ENCODE results near the gene SLC6A2. TPM values are rescaled to one million over a fixed set of nuclear protein-coding genes. Genes with fewer than 3 reads are reported as not detected.

The SLC6A2 gene
- total RNA-seq, 6 experiments from 2014 or later: 0.37 to 2.9 (median 0.37) TPM; not detected in 3

DNA sequence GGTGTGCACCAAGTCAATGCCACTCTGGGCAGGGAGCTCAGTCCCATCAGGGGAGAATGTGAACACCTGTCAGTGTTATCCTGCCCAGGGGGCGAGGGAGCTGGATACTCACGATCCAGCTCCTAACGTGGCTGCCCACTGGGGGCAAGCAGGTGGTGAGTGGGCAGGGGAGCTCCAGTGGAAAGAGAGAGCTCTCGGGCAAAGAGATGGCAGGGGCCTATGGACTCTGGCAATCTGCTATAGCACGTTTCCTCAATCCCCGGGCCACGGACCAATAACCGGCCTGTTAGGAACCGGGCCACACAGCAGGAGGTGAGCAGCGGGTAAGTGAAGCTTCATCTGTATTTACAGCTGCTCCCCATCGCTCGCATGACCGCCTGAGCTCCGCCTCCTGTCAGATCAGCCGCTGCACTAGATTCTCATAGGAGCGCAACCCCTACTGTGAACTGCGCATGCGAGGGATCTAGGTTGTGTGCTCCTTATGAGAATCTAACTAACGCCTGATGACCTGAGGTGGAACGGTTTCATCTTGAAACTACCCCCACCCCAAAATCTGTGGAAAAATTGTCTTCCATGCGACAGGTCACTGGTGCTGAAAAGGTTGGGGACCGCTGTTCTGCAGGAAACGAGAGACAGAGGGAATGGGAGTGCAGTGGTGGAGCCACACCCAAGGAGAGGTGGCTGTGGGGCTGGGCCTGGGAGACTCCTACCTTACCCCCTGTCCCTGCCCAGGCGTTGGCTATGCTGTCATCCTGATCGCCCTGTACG lies 15.6 kb downstream of the SLC6A2 start:
- no peaks in the 10 kb centered on the region for H3K4me1 ChIP-seq
- no peaks in the 10 kb centered on the region for H3K36me3 ChIP-seq
- WGBS (ENCODE audit: insufficient coverage, low coverage, low lambda C conversion rate, missing lambda C conversion rate): 82% methylated on average over 7 of the region's 26 CpGs
- no peaks in the 10 kb centered on the region for H3K27me3 ChIP-seq
- H3K27ac ChIP-seq: no peak overlapping the region
- DNase-seq (no peak), ATAC-seq (peak in 1 of 4 donors; percentile 11)
- no peaks in the 10 kb centered on the region for H3K9me3 ChIP-seq
- H3K4me3 ChIP-seq: no peak overlapping the region
- no peak for TF ChIP-seq POLR2A (IDR thresholded peaks at IDR 0.05)
- TF ChIP-seq, protein P1, sequence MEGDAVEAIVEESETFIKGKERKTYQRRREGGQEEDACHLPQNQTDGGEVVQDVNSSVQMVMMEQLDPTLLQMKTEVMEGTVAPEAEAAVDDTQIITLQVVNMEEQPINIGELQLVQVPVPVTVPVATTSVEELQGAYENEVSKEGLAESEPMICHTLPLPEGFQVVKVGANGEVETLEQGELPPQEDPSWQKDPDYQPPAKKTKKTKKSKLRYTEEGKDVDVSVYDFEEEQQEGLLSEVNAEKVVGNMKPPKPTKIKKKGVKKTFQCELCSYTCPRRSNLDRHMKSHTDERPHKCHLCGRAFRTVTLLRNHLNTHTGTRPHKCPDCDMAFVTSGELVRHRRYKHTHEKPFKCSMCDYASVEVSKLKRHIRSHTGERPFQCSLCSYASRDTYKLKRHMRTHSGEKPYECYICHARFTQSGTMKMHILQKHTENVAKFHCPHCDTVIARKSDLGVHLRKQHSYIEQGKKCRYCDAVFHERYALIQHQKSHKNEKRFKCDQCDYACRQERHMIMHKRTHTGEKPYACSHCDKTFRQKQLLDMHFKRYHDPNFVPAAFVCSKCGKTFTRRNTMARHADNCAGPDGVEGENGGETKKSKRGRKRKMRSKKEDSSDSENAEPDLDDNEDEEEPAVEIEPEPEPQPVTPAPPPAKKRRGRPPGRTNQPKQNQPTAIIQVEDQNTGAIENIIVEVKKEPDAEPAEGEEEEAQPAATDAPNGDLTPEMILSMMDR (IDR thresholded peaks at IDR 0.05): no peak
- intact Hi-C loops (cut with DNase I): no loop called here

DNA sequence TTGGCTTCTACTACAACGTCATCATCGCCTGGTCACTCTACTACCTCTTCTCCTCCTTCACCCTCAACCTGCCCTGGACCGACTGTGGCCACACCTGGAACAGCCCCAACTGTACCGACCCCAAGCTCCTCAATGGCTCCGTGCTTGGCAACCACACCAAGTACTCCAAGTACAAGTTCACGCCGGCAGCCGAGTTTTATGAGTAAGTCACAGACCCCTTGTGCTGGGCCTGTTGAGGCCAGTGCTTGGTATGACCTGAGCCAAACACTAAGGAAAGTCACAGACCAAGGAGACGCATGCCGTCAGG lies 16.1 kb downstream of the SLC6A2 start:
- H3K36me3 ChIP-seq: no peaks in the 10 kb centered on the region
- no peaks in the 10 kb centered on the region for H3K4me1 ChIP-seq
- no peak overlapping the region for H3K27ac ChIP-seq
- no peaks in the 10 kb centered on the region for H3K27me3 ChIP-seq
- WGBS (ENCODE audit: insufficient coverage, low coverage, low lambda C conversion rate, missing lambda C conversion rate): 89% methylated on average over 9 of the region's 10 CpGs
- H3K4me3 ChIP-seq: no peak overlapping the region
- no peak for DNase-seq
- TF ChIP-seq, protein P1 (IDR thresholded peaks at IDR 0.05): no peak
- TF ChIP-seq POLR2A (IDR thresholded peaks at IDR 0.05): no peak
- no peaks in the 10 kb centered on the region for H3K9me3 ChIP-seq
- intact Hi-C loops (cut with DNase I): no loop called here
- no peak for ATAC-seq

DNA sequence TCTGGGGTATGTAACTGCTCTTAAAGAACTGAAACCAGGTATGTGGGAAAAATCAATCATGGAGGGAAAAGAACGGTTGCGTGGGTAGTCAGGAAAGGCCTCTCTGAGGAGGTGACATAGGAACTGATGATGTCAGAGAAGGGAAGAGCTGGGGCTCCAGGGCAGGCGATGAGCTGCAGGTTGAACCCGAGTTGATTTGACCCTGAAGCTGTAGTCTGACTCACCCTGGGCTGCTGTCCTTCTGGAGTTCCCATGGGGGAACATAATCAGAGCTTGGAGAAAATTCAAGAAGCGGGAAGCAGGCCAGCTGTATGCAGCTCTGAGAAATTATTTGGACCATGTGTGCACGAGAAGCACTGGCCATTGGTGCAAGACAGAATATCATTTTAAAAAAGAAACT lies 16.7 kb downstream of the SLC6A2 start:
- no peak overlapping the region for H3K27ac ChIP-seq
- intact Hi-C loops (cut with DNase I): no loop called here
- no peak for ATAC-seq
- H3K9me3 ChIP-seq: no peaks in the 10 kb centered on the region
- H3K4me1 ChIP-seq: no peaks in the 10 kb centered on the region
- 55% methylated on average over 4 of the region's 6 CpGs for WGBS (ENCODE audit: insufficient coverage, low coverage, low lambda C conversion rate, missing lambda C conversion rate)
- no peak for DNase-seq
- no peaks in the 10 kb centered on the region for H3K27me3 ChIP-seq
- no peaks in the 10 kb centered on the region for H3K36me3 ChIP-seq
- no peak overlapping the region for H3K4me3 ChIP-seq
- TF ChIP-seq POLR2A (IDR thresholded peaks at IDR 0.05): no peak
- TF ChIP-seq, protein P1 (IDR thresholded peaks at IDR 0.05): no peak

DNA sequence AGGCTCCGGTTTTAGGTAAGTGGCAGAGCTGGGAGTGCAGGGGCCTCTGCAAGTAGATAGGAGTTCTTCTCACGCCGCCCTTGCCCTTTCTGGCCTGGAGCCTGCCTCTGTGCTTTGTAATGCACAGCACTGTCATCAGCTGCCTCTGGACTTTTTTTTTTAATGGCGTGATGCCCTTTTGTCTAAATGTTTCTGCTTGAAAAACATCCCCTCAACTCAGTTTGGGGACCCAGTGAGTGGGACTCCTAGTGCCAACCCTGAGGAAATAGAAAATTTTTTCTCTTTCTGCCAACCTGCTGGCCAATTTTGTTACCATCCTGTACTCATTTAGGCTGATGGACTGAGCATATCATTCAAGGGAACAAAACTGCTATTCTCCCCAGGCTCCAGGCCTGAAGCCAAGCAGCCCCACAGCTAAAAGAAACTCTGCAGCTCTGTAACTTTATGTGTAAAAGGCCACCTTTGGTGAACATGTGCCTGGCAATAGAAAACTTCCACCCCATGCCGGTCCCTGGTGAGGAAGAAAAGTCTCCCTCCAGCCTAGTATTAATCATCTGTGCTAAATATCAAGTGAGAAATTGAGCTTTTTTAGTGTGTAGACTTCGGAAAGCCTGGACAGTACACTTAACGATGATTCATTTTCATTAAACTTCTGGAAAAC lies 22.5 kb downstream of the SLC6A2 start:
- WGBS (ENCODE audit: insufficient coverage, low coverage, low lambda C conversion rate, missing lambda C conversion rate): 72% methylated on average over 7 of the region's 7 CpGs
- no peaks in the 10 kb centered on the region for H3K9me3 ChIP-seq
- intact Hi-C loops (cut with DNase I): no loop called here
- H3K4me1 ChIP-seq: no peaks in the 10 kb centered on the region
- no peak for TF ChIP-seq POLR2A (IDR thresholded peaks at IDR 0.05)
- TF ChIP-seq, protein P1 (IDR thresholded peaks at IDR 0.05): no peak
- no peak overlapping the region for H3K4me3 ChIP-seq
- H3K27ac ChIP-seq: no peak overlapping the region
- no peaks in the 10 kb centered on the region for H3K36me3 ChIP-seq
- no peaks in the 10 kb centered on the region for H3K27me3 ChIP-seq
- ATAC-seq (no peak), DNase-seq (no peak)

All from right lobe of liver (tissue), 6 donors.